Measurements from ENCODE around the gene CLK2. TPM values are rescaled to one million over a fixed set of nuclear protein-coding genes. Genes with fewer than 3 reads are reported as not detected.
"Not testable (repeated sequence)": the region's sequence is repeated elsewhere in the genome, so short reads cannot be mapped to it uniquely, and the experiment has no call there.

Gene CLK2
- total RNA-seq, 2 donors from 2014 or later, result 9.8 to 16.4 TPM

- Histone ChIP-seq H3K27ac (peak overlapping the region; percentile 77 to 88), H3K36me3 (no peaks in the 10 kb centered on the region), H3K4me1 (peaks cover 0 to 26% of the 10 kb centered on the region in 2 donors), H3K4me3 (peak overlapping the region in 1 of 2 donors; percentile 63), H3K9me3 (no peaks in the 10 kb centered on the region), H3K27me3 (no peaks in the 10 kb centered on the region)
- TF ChIP-seq, protein P1, sequence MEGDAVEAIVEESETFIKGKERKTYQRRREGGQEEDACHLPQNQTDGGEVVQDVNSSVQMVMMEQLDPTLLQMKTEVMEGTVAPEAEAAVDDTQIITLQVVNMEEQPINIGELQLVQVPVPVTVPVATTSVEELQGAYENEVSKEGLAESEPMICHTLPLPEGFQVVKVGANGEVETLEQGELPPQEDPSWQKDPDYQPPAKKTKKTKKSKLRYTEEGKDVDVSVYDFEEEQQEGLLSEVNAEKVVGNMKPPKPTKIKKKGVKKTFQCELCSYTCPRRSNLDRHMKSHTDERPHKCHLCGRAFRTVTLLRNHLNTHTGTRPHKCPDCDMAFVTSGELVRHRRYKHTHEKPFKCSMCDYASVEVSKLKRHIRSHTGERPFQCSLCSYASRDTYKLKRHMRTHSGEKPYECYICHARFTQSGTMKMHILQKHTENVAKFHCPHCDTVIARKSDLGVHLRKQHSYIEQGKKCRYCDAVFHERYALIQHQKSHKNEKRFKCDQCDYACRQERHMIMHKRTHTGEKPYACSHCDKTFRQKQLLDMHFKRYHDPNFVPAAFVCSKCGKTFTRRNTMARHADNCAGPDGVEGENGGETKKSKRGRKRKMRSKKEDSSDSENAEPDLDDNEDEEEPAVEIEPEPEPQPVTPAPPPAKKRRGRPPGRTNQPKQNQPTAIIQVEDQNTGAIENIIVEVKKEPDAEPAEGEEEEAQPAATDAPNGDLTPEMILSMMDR (IDR thresholded peaks at IDR 0.05), result no peak
- DNase-seq (ENCODE audit: low spot score), result no peak
Measured at GRCh38 chr1:155228096-155228427, 45.2 kb downstream of the CLK2 start.

DNA sequence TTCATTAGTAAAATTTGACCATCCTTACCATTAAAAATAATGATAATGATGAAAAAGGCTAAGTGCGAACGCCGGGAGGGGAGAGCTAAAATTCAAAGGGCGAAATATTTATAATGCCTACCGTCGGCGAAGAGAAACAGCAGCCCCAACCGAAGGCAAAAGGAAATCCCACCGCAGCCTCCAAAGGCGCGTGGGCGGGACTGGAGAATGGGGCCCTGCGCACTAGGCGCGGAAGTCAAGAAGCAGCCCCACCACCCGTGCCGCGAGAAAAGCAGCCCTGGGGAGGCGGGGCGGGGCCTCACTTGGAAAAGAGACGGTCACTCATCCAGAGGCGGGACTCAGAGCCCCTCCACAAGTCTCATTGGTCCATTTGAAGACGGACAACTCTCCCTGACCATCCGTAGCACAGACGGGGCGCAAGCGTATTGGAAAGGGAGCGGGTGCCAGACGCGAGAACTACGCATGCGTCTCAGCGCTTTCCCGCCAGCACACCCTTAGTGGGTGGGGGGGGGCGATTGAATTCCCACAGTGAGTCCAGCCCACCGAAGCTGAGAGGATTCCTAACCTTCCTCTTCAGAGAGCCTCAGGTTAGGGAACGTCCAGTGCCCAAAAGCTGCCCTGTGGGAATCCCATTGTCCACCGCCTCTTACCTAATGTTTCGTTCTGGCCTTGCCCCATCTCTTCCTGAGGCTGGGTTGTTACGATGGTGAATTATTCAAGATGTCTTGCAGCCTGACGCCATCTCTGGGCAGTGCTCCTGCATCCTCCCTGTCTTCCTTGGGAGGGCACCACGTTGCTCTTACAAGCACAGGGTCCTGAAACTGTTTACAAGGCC lies 45.8 kb downstream of the CLK2 start:
- TF ChIP-seq, protein P1 (IDR thresholded peaks at IDR 0.05), result no peak
- Histone ChIP-seq H3K4me1 (peaks cover 0 to 23% of the 10 kb centered on the region in 2 donors), H3K4me3 (peak overlapping the region; percentile 61 to 63), H3K27me3 (no peaks in the 10 kb centered on the region), H3K9me3 (no peaks in the 10 kb centered on the region), H3K27ac (peak overlapping the region; percentile 84 to 88), H3K36me3 (no peaks in the 10 kb centered on the region)
- peak; percentile 99 for DNase-seq (ENCODE audit: low spot score)

DNA sequence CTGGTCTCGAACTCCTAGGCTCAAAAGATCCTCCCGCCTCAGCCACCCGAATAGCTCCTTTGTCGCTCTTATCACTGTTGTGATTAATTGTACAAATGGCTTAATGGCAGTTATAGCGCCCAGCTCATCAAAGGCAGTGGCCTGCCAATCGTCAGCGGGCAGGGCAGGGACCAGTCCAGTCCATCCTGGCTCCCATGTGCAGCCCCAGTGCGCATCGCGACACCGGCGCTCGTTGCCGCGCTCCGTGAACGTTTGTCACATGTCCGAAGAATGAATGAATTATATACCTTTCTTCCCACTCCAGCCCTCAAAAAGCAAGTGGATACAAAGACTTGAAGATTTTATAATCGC lies 46.4 kb downstream of the CLK2 start:
- Histone ChIP-seq H3K4me3 (peak overlapping the region; percentile 61 to 63), H3K4me1 (peaks cover 0 to 17% of the 10 kb centered on the region in 2 donors), H3K9me3 (no peaks in the 10 kb centered on the region), H3K27me3 (no peaks in the 10 kb centered on the region), H3K27ac (peak overlapping the region; percentile 84 to 88), H3K36me3 (no peaks in the 10 kb centered on the region)
- DNase-seq (ENCODE audit: low spot score), result no peak
- TF ChIP-seq, protein P1 (IDR thresholded peaks at IDR 0.05), result peak in 1 of 2 donors; percentile 25

DNA sequence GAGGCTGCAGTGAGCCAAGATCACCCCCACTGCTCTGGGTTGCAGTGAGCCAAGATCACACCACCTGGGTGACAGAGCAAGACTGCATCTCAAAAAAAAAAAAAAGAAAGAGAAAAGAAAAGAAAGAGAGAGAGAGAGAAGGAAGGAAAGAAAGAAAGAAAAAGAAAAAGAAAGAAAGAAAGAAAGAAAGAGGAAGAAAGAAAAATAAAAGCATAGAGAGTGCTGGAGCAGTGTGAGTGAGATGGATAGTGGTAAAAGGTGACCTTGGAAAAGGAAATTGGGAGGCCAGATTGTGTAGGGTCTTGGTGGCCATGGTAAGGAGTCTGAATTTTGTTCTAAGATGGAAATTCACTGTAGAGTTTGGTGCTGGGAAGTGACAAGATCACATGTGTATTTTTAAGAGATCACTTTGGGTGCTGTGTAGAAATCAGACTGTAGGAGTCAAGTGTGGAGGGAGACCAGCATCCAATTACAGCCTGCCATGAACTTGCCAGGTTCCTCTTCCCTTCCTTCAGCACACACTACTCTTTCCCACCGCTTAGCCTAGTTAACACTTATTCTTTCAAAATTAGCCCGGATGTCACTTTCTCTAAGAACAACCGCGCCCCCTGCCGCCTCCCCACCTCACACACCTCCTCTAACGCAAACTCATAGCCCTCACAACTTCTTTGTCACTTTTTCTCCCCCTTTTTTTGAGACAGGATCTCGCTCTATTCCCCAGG lies 47.0 kb downstream of the CLK2 start:
- H3K4me1 ChIP-seq, result peaks cover 0 to 14% of the 10 kb centered on the region in 2 donors
- no peaks in the 10 kb centered on the region for H3K36me3 ChIP-seq
- H3K27ac ChIP-seq, result peak overlapping the region; percentile 84 to 88
- DNase-seq (ENCODE audit: low spot score), result peak; percentile 87
- H3K9me3 ChIP-seq, result no peaks in the 10 kb centered on the region
- no peaks in the 10 kb centered on the region for H3K27me3 ChIP-seq
- TF ChIP-seq, protein P1 (IDR thresholded peaks at IDR 0.05), result peak; percentile 30 to 66
- H3K4me3 ChIP-seq, result peak overlapping the region; percentile 61 to 63

DNA sequence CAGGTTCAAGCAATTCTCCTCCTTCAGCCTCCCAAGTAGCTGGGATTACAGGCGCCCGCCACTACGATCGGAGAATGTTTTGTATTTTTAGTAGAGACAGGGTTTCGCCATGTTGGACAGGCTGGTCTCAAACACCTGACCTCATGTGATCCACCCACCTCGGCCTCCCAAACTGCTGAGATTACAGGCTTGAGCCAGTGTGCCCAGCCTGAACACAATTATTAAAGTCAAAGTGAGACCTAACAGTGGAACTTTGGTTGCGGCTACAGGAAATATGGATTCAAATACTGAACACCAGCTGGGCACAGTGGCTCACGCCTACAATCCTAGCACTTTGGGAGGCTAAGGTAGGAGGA lies 47.9 kb downstream of the CLK2 start:
- H3K4me3 ChIP-seq; H3K36me3 ChIP-seq; H3K27ac ChIP-seq; H3K9me3 ChIP-seq; H3K27me3 ChIP-seq; DNase-seq (ENCODE audit: low spot score): not testable (repeated sequence)
- H3K4me1 ChIP-seq, result peaks cover 0 to 14% of the 10 kb centered on the region in 2 donors

- TF ChIP-seq, protein P1 (IDR thresholded peaks at IDR 0.05), result no peak
- Histone ChIP-seq H3K36me3 (no peaks in the 10 kb centered on the region), H3K4me1 (peaks cover 0 to 16% of the 10 kb centered on the region in 2 donors), H3K27ac (no peak overlapping the region), H3K4me3 (no peak overlapping the region), H3K27me3 (no peaks in the 10 kb centered on the region), H3K9me3 (no peaks in the 10 kb centered on the region)
- no peak for DNase-seq (ENCODE audit: low spot score)
Measured at GRCh38 chr1:155223047-155223446, 50.3 kb downstream of the CLK2 start.

DNA sequence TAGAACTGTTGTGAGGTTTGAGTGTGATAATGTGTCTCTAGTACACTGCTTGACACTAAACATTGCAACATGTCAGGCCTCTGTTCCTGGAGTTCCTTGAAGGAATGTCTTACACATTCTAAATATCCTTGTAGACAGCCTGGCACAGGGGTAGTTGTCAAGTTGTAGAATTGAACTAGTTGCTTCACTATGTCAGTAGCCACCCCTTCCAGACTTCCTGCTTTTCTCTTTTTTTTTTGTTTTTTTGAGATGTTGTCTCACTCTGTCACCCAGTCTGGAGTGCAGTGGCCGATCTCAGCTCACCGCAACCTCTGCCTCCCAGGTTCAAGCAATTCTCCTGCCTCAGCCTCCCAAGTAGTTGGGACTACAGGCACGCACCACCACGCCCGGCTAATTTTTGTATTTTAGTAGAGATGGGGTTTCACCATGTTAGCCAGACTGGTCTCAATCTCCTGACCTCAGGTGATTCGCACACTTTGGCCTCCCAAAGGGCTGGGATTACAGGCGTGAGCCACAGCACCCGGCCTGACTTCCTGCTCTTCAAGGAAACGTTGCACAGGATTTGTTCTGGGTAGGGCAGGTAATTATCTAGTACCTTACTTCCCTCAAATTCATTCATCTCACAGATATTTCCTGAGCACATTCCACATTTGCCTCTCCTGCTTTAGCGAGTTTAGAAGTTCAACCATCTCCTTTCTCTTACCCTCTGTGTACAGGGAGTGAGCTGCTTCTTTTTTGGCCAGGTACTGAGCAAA lies 52.9 kb downstream of the CLK2 start:
- H3K4me3 ChIP-seq; DNase-seq (ENCODE audit: low spot score); H3K9me3 ChIP-seq; H3K36me3 ChIP-seq; H3K4me1 ChIP-seq; H3K27ac ChIP-seq; H3K27me3 ChIP-seq: not testable (repeated sequence)
